Measurements from ENCODE around the gene PKN1.
A peak's percentile ranks its signal among the peaks of the same experiment; 100 is the strongest.
"Not testable (repeated sequence)": the region's sequence is repeated elsewhere in the genome, so short reads cannot be mapped to it uniquely, and the experiment has no call there.

The PKN1 gene

GRCh38 chr19:14433554-14434501 is 722 bp downstream of the PKN1 start:
- DNase-seq, result peak; percentile 27

- no peak for DNase-seq
Measured at GRCh38 chr19:14434543-14435319, 1.6 kb downstream of the PKN1 start.

GRCh38 chr19:14435320-14436050 is 2.4 kb downstream of the PKN1 start:
- no peak for DNase-seq

GRCh38 chr19:14437578-14438140 is 4.6 kb downstream of the PKN1 start:
- no peak for DNase-seq

- DNase-seq, result no peak
Measured at GRCh38 chr19:14439014-14439413, 5.9 kb downstream of the PKN1 start.

- DNase-seq, result no peak
Measured at GRCh38 chr19:14440049-14440448, 6.9 kb downstream of the PKN1 start.

GRCh38 chr19:14441041-14441938 is 8.2 kb downstream of the PKN1 start:
- no peak for DNase-seq

- DNase-seq, result no peak
Measured at GRCh38 chr19:14442891-14443631, 10.0 kb downstream of the PKN1 start.

- DNase-seq, result no peak
Measured at GRCh38 chr19:14443632-14444216, 10.6 kb downstream of the PKN1 start.

GRCh38 chr19:14446336-14447036 is 13.4 kb downstream of the PKN1 start:
- no peak for DNase-seq

- no peak for DNase-seq
Measured at GRCh38 chr19:14449321-14449720, 16.2 kb downstream of the PKN1 start.

- DNase-seq, result no peak
Measured at GRCh38 chr19:14450168-14450874, 17.2 kb downstream of the PKN1 start.

- DNase-seq, result no peak
Measured at GRCh38 chr19:14450876-14451275, 17.8 kb downstream of the PKN1 start.

GRCh38 chr19:14452303-14452702 is 19.2 kb downstream of the PKN1 start:
- DNase-seq, result not testable (repeated sequence)

GRCh38 chr19:14459703-14460102 is 26.6 kb downstream of the PKN1 start:
- no peak for DNase-seq

GRCh38 chr19:14460935-14461334 is 27.8 kb downstream of the PKN1 start:
- DNase-seq, result no peak

GRCh38 chr19:14462401-14462800 is 29.3 kb downstream of the PKN1 start:
- DNase-seq, result not testable (repeated sequence)

GRCh38 chr19:14463747-14464146 is 30.6 kb downstream of the PKN1 start:
- no peak for DNase-seq

- no peak for DNase-seq
Measured at GRCh38 chr19:14467391-14467790, 34.3 kb downstream of the PKN1 start.
